ENCODE data around the gene NUTM2F. TPM values are rescaled to one million over a fixed set of nuclear protein-coding genes. Genes with fewer than 3 reads are reported as not detected.

The NUTM2F gene
- total RNA-seq, 3 donors from 2014 or later (not counting 1 experiment from before 2014, with no cell fraction given) = not detected

- WGBS (ENCODE audit: insufficient coverage) = 90% methylated on average over 2 of the region's 3 CpGs
- Histone ChIP-seq H3K36me3 (ENCODE audit: control insufficient read depth, insufficient read depth, low read length) (peaks cover 8% of the 10 kb centered on the region), H3K4me3 (ENCODE audit: low read length) (no peak overlapping the region), H3K4me1 (ENCODE audit: control insufficient read depth, insufficient read depth, low read length) (no peaks in the 10 kb centered on the region), H3K9me3 (ENCODE audit: control insufficient read depth, insufficient read depth, low read length) (no peaks in the 10 kb centered on the region), H3K27me3 (ENCODE audit: control insufficient read depth, insufficient read depth, low read length) (no peaks in the 10 kb centered on the region), H3K27ac (ENCODE audit: low read length) (no peak overlapping the region)
- no peak overlapping the region for H3K4me3 Mint-ChIP-seq
- DNase-seq (no peak), ATAC-seq (no peak)
- intact Hi-C loops (cut with micrococcal nuclease) = no loop called here
- no peak overlapping the region for H3K27ac Mint-ChIP-seq
- no peaks in the 10 kb centered on the region for H3K9me3 Mint-ChIP-seq
- H3K27me3 Mint-ChIP-seq (ENCODE audit: low read depth in 2 of 2) = no peaks in the 10 kb centered on the region
- H3K36me3 Mint-ChIP-seq = peaks cover 6% of the 10 kb centered on the region
- H3K4me1 Mint-ChIP-seq = peaks cover 4 to 9% of the 10 kb centered on the region in 2 donors
- no peak for TF ChIP-seq CTCF (IDR thresholded peaks at IDR 0.05)
Measured at GRCh38 chr9:94286116-94286515, 42.3 kb downstream of the NUTM2F start.

GRCh38 chr9:94281101-94281500 lies 47.3 kb downstream of the NUTM2F start:
- intact Hi-C loops (cut with micrococcal nuclease) = no loop called here
- Histone ChIP-seq H3K27ac (ENCODE audit: low read length) (no peak overlapping the region), H3K36me3 (ENCODE audit: control insufficient read depth, insufficient read depth, low read length) (peaks cover 24% of the 10 kb centered on the region), H3K9me3 (ENCODE audit: control insufficient read depth, insufficient read depth, low read length) (peaks cover 4% of the 10 kb centered on the region), H3K4me1 (ENCODE audit: control insufficient read depth, insufficient read depth, low read length) (no peaks in the 10 kb centered on the region), H3K27me3 (ENCODE audit: control insufficient read depth, insufficient read depth, low read length) (no peaks in the 10 kb centered on the region), H3K4me3 (ENCODE audit: low read length) (no peak overlapping the region)
- no peaks in the 10 kb centered on the region for H3K27me3 Mint-ChIP-seq (ENCODE audit: low read depth in 2 of 2)
- no peak for DNase-seq
- H3K4me1 Mint-ChIP-seq = peaks cover 5 to 13% of the 10 kb centered on the region in 2 donors
- ATAC-seq = no peak
- H3K4me3 Mint-ChIP-seq = no peak overlapping the region
- peaks cover 0 to 6% of the 10 kb centered on the region in 2 donors for H3K9me3 Mint-ChIP-seq
- H3K27ac Mint-ChIP-seq = no peak overlapping the region
- no peak for TF ChIP-seq CTCF (IDR thresholded peaks at IDR 0.05)
- peaks cover 28% of the 10 kb centered on the region for H3K36me3 Mint-ChIP-seq

GRCh38 chr9:94280409-94280989 lies 47.9 kb downstream of the NUTM2F start:
- Histone ChIP-seq H3K27me3 (ENCODE audit: control insufficient read depth, insufficient read depth, low read length) (no peaks in the 10 kb centered on the region), H3K27ac (ENCODE audit: low read length) (no peak overlapping the region), H3K4me3 (ENCODE audit: low read length) (no peak overlapping the region), H3K36me3 (ENCODE audit: control insufficient read depth, insufficient read depth, low read length) (peaks cover 24% of the 10 kb centered on the region), H3K9me3 (ENCODE audit: control insufficient read depth, insufficient read depth, low read length) (peaks cover 4% of the 10 kb centered on the region), H3K4me1 (ENCODE audit: control insufficient read depth, insufficient read depth, low read length) (no peaks in the 10 kb centered on the region)
- no peak overlapping the region for H3K27ac Mint-ChIP-seq
- H3K4me3 Mint-ChIP-seq = no peak overlapping the region
- no peak for TF ChIP-seq CTCF (IDR thresholded peaks at IDR 0.05)
- ATAC-seq (no peak), DNase-seq (no peak)
- H3K4me1 Mint-ChIP-seq = peaks cover 7 to 15% of the 10 kb centered on the region in 2 donors
- intact Hi-C loops (cut with micrococcal nuclease) = no loop called here
- peaks cover 28% of the 10 kb centered on the region for H3K36me3 Mint-ChIP-seq
- H3K9me3 Mint-ChIP-seq = peaks cover 0 to 6% of the 10 kb centered on the region in 2 donors
- WGBS (ENCODE audit: insufficient coverage) = 98% methylated on average over 8 of the region's 9 CpGs
- H3K27me3 Mint-ChIP-seq (ENCODE audit: low read depth in 2 of 2) = no peaks in the 10 kb centered on the region

Measured in natural killer cell (primary cell).